ENCODE data around the gene B4GALT5. TPM values are rescaled to one million over a fixed set of nuclear protein-coding genes. Genes with fewer than 3 reads are reported as not detected.
A peak's percentile ranks its signal among the peaks of the same experiment; 100 is the strongest.

Gene B4GALT5
- total and polyA plus RNA-seq, 2 donors (not counting 1 experiment from before 2014, with no cell fraction given) = 21.0 to 28.0 TPM

- Histone ChIP-seq H3K27ac (ENCODE audit: insufficient read depth, low read length) (no peak overlapping the region), H4K20me1 (ENCODE audit: control insufficient read depth, extremely low read depth, insufficient read depth, low read length) (no peaks in the 10 kb centered on the region), H2AFZ (ENCODE audit: low read length) (no peak overlapping the region), H3K36me3 (ENCODE audit: control insufficient read depth, insufficient read depth, low read length) (peaks cover 2% of the 10 kb centered on the region), H3K9me3 (ENCODE audit: control insufficient read depth, insufficient read depth, low read depth, low read length) (no peaks in the 10 kb centered on the region), H3K27me3 (ENCODE audit: control insufficient read depth, insufficient read depth, low read length) (no peaks in the 10 kb centered on the region), H3K4me1 (ENCODE audit: control insufficient read depth, extremely low read depth, insufficient read depth, low read length) (no peaks in the 10 kb centered on the region), H3K4me2 (ENCODE audit: extremely low read depth, insufficient read depth, low read length) (no peak overlapping the region), H3K79me2 (ENCODE audit: control insufficient read depth, insufficient read depth, low read length) (no peaks in the 10 kb centered on the region), H3K9ac (ENCODE audit: insufficient read depth, low read length) (no peak overlapping the region), H3K4me3 (replicated peaks in 1 of 4; ENCODE audit: control extremely low read depth in 1 of 4, insufficient read depth in 1 of 4, low read depth in 3 of 4, low read length in 4 of 4) (no peak overlapping the region)
- no peak for TF ChIP-seq EZH2 (IDR thresholded peaks at IDR 0.05; ENCODE audit: low read length, missing control alignments)
- TF ChIP-seq, protein P1, sequence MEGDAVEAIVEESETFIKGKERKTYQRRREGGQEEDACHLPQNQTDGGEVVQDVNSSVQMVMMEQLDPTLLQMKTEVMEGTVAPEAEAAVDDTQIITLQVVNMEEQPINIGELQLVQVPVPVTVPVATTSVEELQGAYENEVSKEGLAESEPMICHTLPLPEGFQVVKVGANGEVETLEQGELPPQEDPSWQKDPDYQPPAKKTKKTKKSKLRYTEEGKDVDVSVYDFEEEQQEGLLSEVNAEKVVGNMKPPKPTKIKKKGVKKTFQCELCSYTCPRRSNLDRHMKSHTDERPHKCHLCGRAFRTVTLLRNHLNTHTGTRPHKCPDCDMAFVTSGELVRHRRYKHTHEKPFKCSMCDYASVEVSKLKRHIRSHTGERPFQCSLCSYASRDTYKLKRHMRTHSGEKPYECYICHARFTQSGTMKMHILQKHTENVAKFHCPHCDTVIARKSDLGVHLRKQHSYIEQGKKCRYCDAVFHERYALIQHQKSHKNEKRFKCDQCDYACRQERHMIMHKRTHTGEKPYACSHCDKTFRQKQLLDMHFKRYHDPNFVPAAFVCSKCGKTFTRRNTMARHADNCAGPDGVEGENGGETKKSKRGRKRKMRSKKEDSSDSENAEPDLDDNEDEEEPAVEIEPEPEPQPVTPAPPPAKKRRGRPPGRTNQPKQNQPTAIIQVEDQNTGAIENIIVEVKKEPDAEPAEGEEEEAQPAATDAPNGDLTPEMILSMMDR (conservative IDR thresholded peaks at IDR 0.05 in 1 of 2, IDR thresholded peaks at IDR 0.05 in 1 of 2; ENCODE audit: low read depth in 1 of 2, low read length in 2 of 2) = no peak
- DNase-seq (ENCODE audit: low read depth in 2 of 2) = no peak
Measured at GRCh38 chr20:49649672-49650071, 64.0 kb downstream of the B4GALT5 start.

DNA sequence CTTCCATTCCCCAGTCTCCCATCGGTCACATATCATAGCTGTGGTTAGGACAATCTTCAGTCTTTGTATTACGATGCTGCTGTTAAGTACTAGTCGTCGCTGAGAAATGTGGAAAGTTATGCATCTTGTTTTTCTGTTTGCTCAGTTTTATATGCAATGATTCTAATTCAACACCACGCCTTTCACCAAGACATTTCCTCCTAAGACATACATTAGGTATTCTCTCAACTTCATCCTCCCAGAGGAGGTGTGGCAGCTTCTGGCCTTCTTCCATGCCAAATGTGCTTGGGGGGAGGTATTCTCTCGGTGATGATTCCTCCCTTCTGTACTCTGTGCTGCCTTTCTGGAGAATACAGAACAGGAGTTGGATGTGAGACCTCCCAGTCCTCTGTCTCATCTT, 66.1 kb downstream of the B4GALT5 start:
- no peak overlapping the region for H3K4me2 ChIP-seq (ENCODE audit: extremely low read depth, insufficient read depth, low read length)
- DNase-seq (ENCODE audit: low read depth in 2 of 2) = peak in 1 of 2 donors; percentile 45
- no peak overlapping the region for H2AFZ ChIP-seq (ENCODE audit: low read length)
- H3K27me3 ChIP-seq (ENCODE audit: control insufficient read depth, insufficient read depth, low read length) = no peaks in the 10 kb centered on the region
- no peak overlapping the region for H3K9ac ChIP-seq (ENCODE audit: insufficient read depth, low read length)
- H3K9me3 ChIP-seq (ENCODE audit: control insufficient read depth, insufficient read depth, low read depth, low read length) = no peaks in the 10 kb centered on the region
- no peak overlapping the region for H3K27ac ChIP-seq (ENCODE audit: insufficient read depth, low read length)
- peaks cover 3% of the 10 kb centered on the region for H3K36me3 ChIP-seq (ENCODE audit: control insufficient read depth, insufficient read depth, low read length)
- H4K20me1 ChIP-seq (ENCODE audit: control insufficient read depth, extremely low read depth, insufficient read depth, low read length) = no peaks in the 10 kb centered on the region
- no peak for TF ChIP-seq EZH2 (IDR thresholded peaks at IDR 0.05; ENCODE audit: low read length, missing control alignments)
- TF ChIP-seq, protein P1 (conservative IDR thresholded peaks at IDR 0.05 in 1 of 2, IDR thresholded peaks at IDR 0.05 in 1 of 2; ENCODE audit: low read depth in 1 of 2, low read length in 2 of 2) = no peak
- no peak overlapping the region for H3K4me3 ChIP-seq (replicated peaks in 1 of 4; ENCODE audit: control extremely low read depth in 1 of 4, insufficient read depth in 1 of 4, low read depth in 3 of 4, low read length in 4 of 4)
- no peaks in the 10 kb centered on the region for H3K4me1 ChIP-seq (ENCODE audit: control insufficient read depth, extremely low read depth, insufficient read depth, low read length)
- H3K79me2 ChIP-seq (ENCODE audit: control insufficient read depth, insufficient read depth, low read length) = no peaks in the 10 kb centered on the region

GRCh38 chr20:49646528-49646927, 67.2 kb downstream of the B4GALT5 start:
- Histone ChIP-seq H3K4me1 (ENCODE audit: control insufficient read depth, extremely low read depth, insufficient read depth, low read length) (no peaks in the 10 kb centered on the region), H3K36me3 (ENCODE audit: control insufficient read depth, insufficient read depth, low read length) (peaks cover 9% of the 10 kb centered on the region), H3K9ac (ENCODE audit: insufficient read depth, low read length) (no peak overlapping the region), H3K79me2 (ENCODE audit: control insufficient read depth, insufficient read depth, low read length) (no peaks in the 10 kb centered on the region), H3K4me3 (replicated peaks in 1 of 4; ENCODE audit: control extremely low read depth in 1 of 4, insufficient read depth in 1 of 4, low read depth in 3 of 4, low read length in 4 of 4) (no peak overlapping the region), H3K9me3 (ENCODE audit: control insufficient read depth, insufficient read depth, low read depth, low read length) (no peaks in the 10 kb centered on the region), H3K27me3 (ENCODE audit: control insufficient read depth, insufficient read depth, low read length) (no peaks in the 10 kb centered on the region), H2AFZ (ENCODE audit: low read length) (no peak overlapping the region), H3K27ac (ENCODE audit: insufficient read depth, low read length) (no peak overlapping the region), H4K20me1 (ENCODE audit: control insufficient read depth, extremely low read depth, insufficient read depth, low read length) (no peaks in the 10 kb centered on the region), H3K4me2 (ENCODE audit: extremely low read depth, insufficient read depth, low read length) (no peak overlapping the region)
- no peak for DNase-seq (ENCODE audit: low read depth in 2 of 2)
- TF ChIP-seq, protein P1 (conservative IDR thresholded peaks at IDR 0.05 in 1 of 2, IDR thresholded peaks at IDR 0.05 in 1 of 2; ENCODE audit: low read depth in 1 of 2, low read length in 2 of 2) = no peak
- TF ChIP-seq EZH2 (IDR thresholded peaks at IDR 0.05; ENCODE audit: low read length, missing control alignments) = no peak

Data from fibroblast of lung (primary cell).